WTC11 (cell line): ENCODE measurements around the gene CXCL17. TPM values are rescaled to one million over a fixed set of nuclear protein-coding genes. Genes with fewer than 3 reads are reported as not detected.
"Not testable (repeated sequence)": the region's sequence is repeated elsewhere in the genome, so short reads cannot be mapped to it uniquely, and the experiment has no call there.

Experiments
- ATAC-seq: fragments of 200-7000 bp; cut with Tn5 transposase; 2 replicates; pipeline ENCODE4 v1.10.0; 2021; ENCODE audit warnings: mild to moderate bottlenecking, moderate library complexity
- CTCF ChIA-PET: fragments of 300-600 bp; sonication (Branson Sonifier 250); formaldehyde crosslinking; loops from one replicate; lab custom pipeline; 2021; ENCODE audit warnings: antibody characterized with exemption; lab: Charles Lee
- POLR2A ChIA-PET: fragments of 350-600 bp; sonication (Branson Sonifier 250); formaldehyde crosslinking; loops from one replicate; lab custom pipeline; 2021; ENCODE audit warnings: antibody characterized with exemption; lab: Charles Lee
- DNase-seq: peaks from one replicate; pipeline ENCODE4 v3.0.0; 2021; ENCODE audit warnings: low spot score
- H3K27ac Mint-ChIP-seq: 2 replicates; pipeline ENCODE4 v1.8.0; 2021; ENCODE audit warnings: mixed read lengths
- H3K27me3 Mint-ChIP-seq: 2 replicates; pipeline ENCODE4 v1.8.0; 2021; ENCODE audit warnings: low read depth, mild to moderate bottlenecking, moderate library complexity, mixed read lengths
- H3K36me3 Mint-ChIP-seq: 2 replicates; pipeline ENCODE4 v1.8.0; 2021; ENCODE audit warnings: mixed read lengths
- H3K4me1 Mint-ChIP-seq: 2 replicates; pipeline ENCODE4 v1.8.0; 2022; ENCODE audit warnings: mixed read lengths
- H3K4me3 Mint-ChIP-seq: 2 replicates; pipeline ENCODE4 v1.8.0; 2021; ENCODE audit warnings: mild to moderate bottlenecking, moderate library complexity, mixed read lengths
- H3K9me3 Mint-ChIP-seq: 2 replicates; pipeline ENCODE4 v1.8.0; 2021; ENCODE audit warnings: mixed read lengths
- CREM ChIP-seq: sonication (generic); formaldehyde crosslinking; IDR thresholded peaks from 2 replicates; pipeline ENCODE4 v1.8.1; 2022; ENCODE audit warnings: mild to moderate bottlenecking, missing genetic modification reagents, moderate library complexity
- GABPB1 ChIP-seq: sonication (generic); formaldehyde crosslinking; IDR thresholded peaks from 2 replicates; pipeline ENCODE4 v1.8.1; 2023; ENCODE audit warnings: mild to moderate bottlenecking, missing genetic modification reagents
- KAT7 ChIP-seq: sonication (generic); formaldehyde crosslinking; IDR thresholded peaks from 2 replicates; pipeline ENCODE4 v1.8.1; 2023; ENCODE audit warnings: missing genetic modification reagents, mild to moderate bottlenecking, borderline replicate concordance
- MYBL2 ChIP-seq: sonication (generic); formaldehyde crosslinking; IDR thresholded peaks from 2 replicates; pipeline ENCODE4 v1.8.1; 2023; ENCODE audit warnings: mild to moderate bottlenecking, moderate library complexity, missing genetic modification reagents
- NR1H2 ChIP-seq: sonication (generic); formaldehyde crosslinking; IDR thresholded peaks from 2 replicates; pipeline ENCODE4 v1.9.0; 2021; ENCODE audit warnings: mild to moderate bottlenecking, moderate library complexity, missing genetic modification reagents
- OVOL2 ChIP-seq: fragments of 250-450 bp; sonication (Bioruptor Pico); IDR thresholded peaks from 2 replicates; pipeline ENCODE4 v1.9.0; 2021; ENCODE audit warnings: mild to moderate bottlenecking, borderline replicate concordance
- RORB ChIP-seq: fragments of 250-450 bp; sonication (Bioruptor Pico); IDR thresholded peaks from 2 replicates; pipeline ENCODE4 v1.9.0; 2021; ENCODE audit warnings: mild to moderate bottlenecking
- SOX15 ChIP-seq: fragments of 250-450 bp; sonication (Bioruptor Pico); IDR thresholded peaks from 2 replicates; pipeline ENCODE4 v1.9.0; 2021; ENCODE audit warnings: mild to moderate bottlenecking
- ZBTB21 ChIP-seq: sonication (generic); formaldehyde crosslinking; IDR thresholded peaks from 2 replicates; pipeline ENCODE4 v1.8.1; 2023; ENCODE audit warnings: mild to moderate bottlenecking, missing genetic modification reagents, borderline replicate concordance
- ZNF232 ChIP-seq: sonication (generic); formaldehyde crosslinking; IDR thresholded peaks from 2 replicates; pipeline ENCODE4 v1.8.0; 2022; ENCODE audit warnings: mild to moderate bottlenecking, missing genetic modification reagents
- ZNF396 ChIP-seq: fragments of 250-450 bp; sonication (Bioruptor Pico); IDR thresholded peaks from 2 replicates; pipeline ENCODE4 v1.8.0; 2021; ENCODE audit warnings: mild to moderate bottlenecking, moderate library complexity, borderline replicate concordance
- ZNF416 ChIP-seq: fragments of 250-450 bp; sonication (Bioruptor Pico); IDR thresholded peaks from 2 replicates; pipeline ENCODE4 v1.9.0; 2021; ENCODE audit warnings: mild to moderate bottlenecking, inconsistent platforms
- total RNA-seq: library from RNA; stranded (reverse); gene quantifications from 3 replicates; pipeline ENCODE4 v1.2.3, GENCODE V29; 2021
- TF ChIP-seq, protein P1 (sequence below): sonication (generic); formaldehyde crosslinking; IDR thresholded peaks from 2 replicates; pipeline ENCODE4 v1.8.1; 2023; ENCODE audit warnings: mild to moderate bottlenecking, missing genetic modification reagents, borderline replicate concordance
- TF ChIP-seq, protein P2 (sequence below): sonication (generic); formaldehyde crosslinking; IDR thresholded peaks from 2 replicates; pipeline ENCODE4 v1.8.1; 2023; ENCODE audit warnings: mild to moderate bottlenecking, moderate library complexity, missing genetic modification reagents
- TF ChIP-seq, protein P3 (sequence below): fragments of 200-600 bp; IDR thresholded peaks from 2 replicates; pipeline ENCODE4 v1.8.0; 2022; ENCODE audit warnings: antibody characterized with exemption
- TF ChIP-seq, protein P4 (sequence below): sonication (generic); formaldehyde crosslinking; IDR thresholded peaks from 2 replicates; pipeline ENCODE4 v1.8.0; 2022; ENCODE audit warnings: mild to moderate bottlenecking, missing genetic modification reagents
- TF ChIP-seq, protein P5 (sequence below): sonication (generic); formaldehyde crosslinking; IDR thresholded peaks from 2 replicates; pipeline ENCODE4 v1.8.0; 2023; ENCODE audit warnings: missing genetic modification reagents, mild to moderate bottlenecking, borderline replicate concordance

The CXCL17 gene
- total RNA-seq, 1 experiment from 2014 or later = not detected

DNA sequence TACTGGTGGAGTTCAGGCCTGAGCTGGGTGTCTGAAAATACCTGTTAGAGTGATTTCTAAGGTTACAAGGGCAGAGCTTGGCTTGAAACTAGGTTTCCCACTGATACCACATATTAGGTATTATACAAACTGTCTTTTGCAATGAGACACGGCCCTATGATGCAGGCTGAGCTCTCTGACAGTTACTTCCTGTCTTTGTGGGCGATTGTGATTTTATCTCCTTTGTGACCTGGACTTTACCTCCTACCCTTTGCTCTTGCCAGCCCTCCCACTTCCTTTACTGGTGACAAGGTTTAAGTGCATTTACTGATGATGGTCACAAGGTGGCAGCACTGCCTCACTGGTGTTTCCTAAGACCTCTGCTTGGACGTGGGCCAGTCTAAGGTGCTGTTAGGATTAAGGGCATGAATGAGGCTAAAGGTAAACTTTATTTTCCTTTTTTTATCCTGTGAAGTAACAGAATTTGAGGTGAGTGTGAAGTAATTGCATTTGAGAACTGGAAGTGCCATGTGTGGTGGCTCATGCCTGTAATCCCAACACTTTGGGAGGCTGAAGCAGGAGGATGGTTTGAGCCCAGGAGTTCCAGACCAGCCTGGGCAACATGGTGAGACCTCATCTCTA, 7.7 kb upstream of the CXCL17 start:
- CTCF ChIA-PET = interaction anchor here (0.6 to 8.8 kb wide), 21 partner anchors 9 to 146 kb away, joined by 3 to 93 read pairs (median 5); partner anchors contain the start of gene CEACAM1
- H3K4me3 Mint-ChIP-seq = no peak overlapping the region
- H3K27ac Mint-ChIP-seq = no peak overlapping the region
- TF ChIP-seq, protein P1, sequence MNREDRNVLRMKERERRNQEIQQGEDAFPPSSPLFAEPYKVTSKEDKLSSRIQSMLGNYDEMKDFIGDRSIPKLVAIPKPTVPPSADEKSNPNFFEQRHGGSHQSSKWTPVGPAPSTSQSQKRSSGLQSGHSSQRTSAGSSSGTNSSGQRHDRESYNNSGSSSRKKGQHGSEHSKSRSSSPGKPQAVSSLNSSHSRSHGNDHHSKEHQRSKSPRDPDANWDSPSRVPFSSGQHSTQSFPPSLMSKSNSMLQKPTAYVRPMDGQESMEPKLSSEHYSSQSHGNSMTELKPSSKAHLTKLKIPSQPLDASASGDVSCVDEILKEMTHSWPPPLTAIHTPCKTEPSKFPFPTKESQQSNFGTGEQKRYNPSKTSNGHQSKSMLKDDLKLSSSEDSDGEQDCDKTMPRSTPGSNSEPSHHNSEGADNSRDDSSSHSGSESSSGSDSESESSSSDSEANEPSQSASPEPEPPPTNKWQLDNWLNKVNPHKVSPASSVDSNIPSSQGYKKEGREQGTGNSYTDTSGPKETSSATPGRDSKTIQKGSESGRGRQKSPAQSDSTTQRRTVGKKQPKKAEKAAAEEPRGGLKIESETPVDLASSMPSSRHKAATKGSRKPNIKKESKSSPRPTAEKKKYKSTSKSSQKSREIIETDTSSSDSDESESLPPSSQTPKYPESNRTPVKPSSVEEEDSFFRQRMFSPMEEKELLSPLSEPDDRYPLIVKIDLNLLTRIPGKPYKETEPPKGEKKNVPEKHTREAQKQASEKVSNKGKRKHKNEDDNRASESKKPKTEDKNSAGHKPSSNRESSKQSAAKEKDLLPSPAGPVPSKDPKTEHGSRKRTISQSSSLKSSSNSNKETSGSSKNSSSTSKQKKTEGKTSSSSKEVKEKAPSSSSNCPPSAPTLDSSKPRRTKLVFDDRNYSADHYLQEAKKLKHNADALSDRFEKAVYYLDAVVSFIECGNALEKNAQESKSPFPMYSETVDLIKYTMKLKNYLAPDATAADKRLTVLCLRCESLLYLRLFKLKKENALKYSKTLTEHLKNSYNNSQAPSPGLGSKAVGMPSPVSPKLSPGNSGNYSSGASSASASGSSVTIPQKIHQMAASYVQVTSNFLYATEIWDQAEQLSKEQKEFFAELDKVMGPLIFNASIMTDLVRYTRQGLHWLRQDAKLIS (CRISPR knock-in tag) = no peak
- TF ChIP-seq, protein P2, sequence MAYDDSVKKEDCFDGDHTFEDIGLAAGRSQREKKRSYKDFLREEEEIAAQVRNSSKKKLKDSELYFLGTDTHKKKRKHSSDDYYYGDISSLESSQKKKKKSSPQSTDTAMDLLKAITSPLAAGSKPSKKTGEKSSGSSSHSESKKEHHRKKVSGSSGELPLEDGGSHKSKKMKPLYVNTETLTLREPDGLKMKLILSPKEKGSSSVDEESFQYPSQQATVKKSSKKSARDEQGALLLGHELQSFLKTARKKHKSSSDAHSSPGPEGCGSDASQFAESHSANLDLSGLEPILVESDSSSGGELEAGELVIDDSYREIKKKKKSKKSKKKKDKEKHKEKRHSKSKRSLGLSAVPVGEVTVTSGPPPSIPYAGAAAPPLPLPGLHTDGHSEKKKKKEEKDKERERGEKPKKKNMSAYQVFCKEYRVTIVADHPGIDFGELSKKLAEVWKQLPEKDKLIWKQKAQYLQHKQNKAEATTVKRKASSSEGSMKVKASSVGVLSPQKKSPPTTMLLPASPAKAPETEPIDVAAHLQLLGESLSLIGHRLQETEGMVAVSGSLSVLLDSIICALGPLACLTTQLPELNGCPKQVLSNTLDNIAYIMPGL (CRISPR knock-in tag) = no peak
- no peak for TF ChIP-seq ZBTB21 (CRISPR knock-in tag)
- no peak for TF ChIP-seq KAT7
- no peak for TF ChIP-seq NR1H2 (CRISPR knock-in tag)
- TF ChIP-seq, protein P3, sequence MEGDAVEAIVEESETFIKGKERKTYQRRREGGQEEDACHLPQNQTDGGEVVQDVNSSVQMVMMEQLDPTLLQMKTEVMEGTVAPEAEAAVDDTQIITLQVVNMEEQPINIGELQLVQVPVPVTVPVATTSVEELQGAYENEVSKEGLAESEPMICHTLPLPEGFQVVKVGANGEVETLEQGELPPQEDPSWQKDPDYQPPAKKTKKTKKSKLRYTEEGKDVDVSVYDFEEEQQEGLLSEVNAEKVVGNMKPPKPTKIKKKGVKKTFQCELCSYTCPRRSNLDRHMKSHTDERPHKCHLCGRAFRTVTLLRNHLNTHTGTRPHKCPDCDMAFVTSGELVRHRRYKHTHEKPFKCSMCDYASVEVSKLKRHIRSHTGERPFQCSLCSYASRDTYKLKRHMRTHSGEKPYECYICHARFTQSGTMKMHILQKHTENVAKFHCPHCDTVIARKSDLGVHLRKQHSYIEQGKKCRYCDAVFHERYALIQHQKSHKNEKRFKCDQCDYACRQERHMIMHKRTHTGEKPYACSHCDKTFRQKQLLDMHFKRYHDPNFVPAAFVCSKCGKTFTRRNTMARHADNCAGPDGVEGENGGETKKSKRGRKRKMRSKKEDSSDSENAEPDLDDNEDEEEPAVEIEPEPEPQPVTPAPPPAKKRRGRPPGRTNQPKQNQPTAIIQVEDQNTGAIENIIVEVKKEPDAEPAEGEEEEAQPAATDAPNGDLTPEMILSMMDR = peak; percentile 82
- TF ChIP-seq RORB = no peak
- 0 out of 2 replicates have a peak, but pooled peaks have one; percentile 56 for TF ChIP-seq GABPB1 (CRISPR knock-in tag)
- TF ChIP-seq, protein P4, sequence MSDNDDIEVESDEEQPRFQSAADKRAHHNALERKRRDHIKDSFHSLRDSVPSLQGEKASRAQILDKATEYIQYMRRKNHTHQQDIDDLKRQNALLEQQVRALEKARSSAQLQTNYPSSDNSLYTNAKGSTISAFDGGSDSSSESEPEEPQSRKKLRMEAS (CRISPR knock-in tag) = no peak
- no peak for TF ChIP-seq CREM (CRISPR knock-in tag)
- no peak for TF ChIP-seq OVOL2 (CRISPR knock-in tag)
- TF ChIP-seq ZNF232 = no peak
- TF ChIP-seq ZNF396 (CRISPR knock-in tag) = no peak
- POLR2A ChIA-PET = no interaction called here
- peak; percentile 68 for DNase-seq
- peaks cover 19% of the 10 kb centered on the region for H3K4me1 Mint-ChIP-seq
- no peaks in the 10 kb centered on the region; the same call in 1 of the 2 replicates for H3K27me3 Mint-ChIP-seq
- peak; percentile 94 for ATAC-seq
- H3K36me3 Mint-ChIP-seq = no peaks in the 10 kb centered on the region
- no peaks in the 10 kb centered on the region for H3K9me3 Mint-ChIP-seq

DNA sequence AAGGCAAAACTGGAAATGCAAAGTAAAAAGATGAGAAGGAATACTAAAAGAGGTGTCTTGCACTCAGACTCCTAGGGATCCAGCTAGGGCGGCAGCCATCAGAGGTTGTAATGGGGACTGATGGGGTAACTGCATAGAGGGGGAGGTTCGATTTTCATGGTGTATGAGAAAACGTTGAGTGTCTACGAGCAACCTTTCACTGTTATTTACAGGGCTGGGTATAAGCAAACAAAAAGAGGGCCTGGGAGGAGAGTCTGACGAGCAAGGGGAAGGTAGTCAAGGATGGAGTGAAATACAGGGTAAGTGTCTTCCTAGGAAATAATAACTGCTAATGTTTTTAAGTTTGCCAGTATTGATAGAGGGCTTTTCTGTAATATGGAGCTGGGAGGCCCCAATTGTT, 5.6 kb upstream of the CXCL17 start:
- H3K4me1 Mint-ChIP-seq = peaks cover 21% of the 10 kb centered on the region
- not testable (repeated sequence) for H3K27ac Mint-ChIP-seq, H3K36me3 Mint-ChIP-seq, DNase-seq, H3K4me3 Mint-ChIP-seq, H3K9me3 Mint-ChIP-seq, ATAC-seq, H3K27me3 Mint-ChIP-seq
- POLR2A ChIA-PET = interaction anchor here (1.0 kb wide), 1 partner anchor 32 kb away, joined by 3 read pairs; no protein-coding TSS in a partner anchor
- CTCF ChIA-PET = interaction anchor here (1.0 to 2.8 kb wide), 4 partner anchors 8 to 114 kb away, joined by 7 to 44 read pairs (median 10); no protein-coding TSS in a partner anchor

DNA sequence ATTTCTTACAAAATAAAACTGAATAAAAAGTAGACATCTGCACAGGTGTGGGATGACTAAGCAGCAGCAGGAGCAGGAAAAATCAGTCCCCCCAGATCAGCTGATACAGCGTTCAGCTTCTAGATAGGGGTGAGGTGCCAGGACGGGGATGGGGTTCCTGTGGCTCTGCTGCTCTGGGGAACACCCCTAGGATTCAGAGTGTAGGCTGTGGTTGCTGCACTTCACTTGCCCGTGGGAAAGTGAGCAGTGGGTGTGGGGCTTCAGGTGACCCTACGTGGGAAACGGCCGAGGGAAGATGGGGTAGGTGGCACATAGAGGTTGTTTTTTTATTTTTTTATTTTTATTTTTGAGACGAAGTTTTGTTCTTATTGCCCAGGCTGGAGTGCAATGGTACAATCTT, 3.2 kb upstream of the CXCL17 start:
- TF ChIP-seq ZNF416 (CRISPR knock-in tag) (no peak), MYBL2 (no peak), NR1H2 (CRISPR knock-in tag) (no peak), SOX15 (CRISPR knock-in tag) (no peak)
- TF ChIP-seq, protein P2 (CRISPR knock-in tag) = no peak
- TF ChIP-seq, protein P5, sequence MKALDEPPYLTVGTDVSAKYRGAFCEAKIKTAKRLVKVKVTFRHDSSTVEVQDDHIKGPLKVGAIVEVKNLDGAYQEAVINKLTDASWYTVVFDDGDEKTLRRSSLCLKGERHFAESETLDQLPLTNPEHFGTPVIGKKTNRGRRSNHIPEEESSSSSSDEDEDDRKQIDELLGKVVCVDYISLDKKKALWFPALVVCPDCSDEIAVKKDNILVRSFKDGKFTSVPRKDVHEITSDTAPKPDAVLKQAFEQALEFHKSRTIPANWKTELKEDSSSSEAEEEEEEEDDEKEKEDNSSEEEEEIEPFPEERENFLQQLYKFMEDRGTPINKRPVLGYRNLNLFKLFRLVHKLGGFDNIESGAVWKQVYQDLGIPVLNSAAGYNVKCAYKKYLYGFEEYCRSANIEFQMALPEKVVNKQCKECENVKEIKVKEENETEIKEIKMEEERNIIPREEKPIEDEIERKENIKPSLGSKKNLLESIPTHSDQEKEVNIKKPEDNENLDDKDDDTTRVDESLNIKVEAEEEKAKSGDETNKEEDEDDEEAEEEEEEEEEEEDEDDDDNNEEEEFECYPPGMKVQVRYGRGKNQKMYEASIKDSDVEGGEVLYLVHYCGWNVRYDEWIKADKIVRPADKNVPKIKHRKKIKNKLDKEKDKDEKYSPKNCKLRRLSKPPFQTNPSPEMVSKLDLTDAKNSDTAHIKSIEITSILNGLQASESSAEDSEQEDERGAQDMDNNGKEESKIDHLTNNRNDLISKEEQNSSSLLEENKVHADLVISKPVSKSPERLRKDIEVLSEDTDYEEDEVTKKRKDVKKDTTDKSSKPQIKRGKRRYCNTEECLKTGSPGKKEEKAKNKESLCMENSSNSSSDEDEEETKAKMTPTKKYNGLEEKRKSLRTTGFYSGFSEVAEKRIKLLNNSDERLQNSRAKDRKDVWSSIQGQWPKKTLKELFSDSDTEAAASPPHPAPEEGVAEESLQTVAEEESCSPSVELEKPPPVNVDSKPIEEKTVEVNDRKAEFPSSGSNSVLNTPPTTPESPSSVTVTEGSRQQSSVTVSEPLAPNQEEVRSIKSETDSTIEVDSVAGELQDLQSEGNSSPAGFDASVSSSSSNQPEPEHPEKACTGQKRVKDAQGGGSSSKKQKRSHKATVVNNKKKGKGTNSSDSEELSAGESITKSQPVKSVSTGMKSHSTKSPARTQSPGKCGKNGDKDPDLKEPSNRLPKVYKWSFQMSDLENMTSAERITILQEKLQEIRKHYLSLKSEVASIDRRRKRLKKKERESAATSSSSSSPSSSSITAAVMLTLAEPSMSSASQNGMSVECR = no peak
- ATAC-seq (no peak), DNase-seq (no peak)
- Mint-ChIP-seq H3K27ac (no peak overlapping the region), H3K9me3 (no peaks in the 10 kb centered on the region), H3K36me3 (no peaks in the 10 kb centered on the region), H3K27me3 (peaks cover 20% of the 10 kb centered on the region), H3K4me3 (no peak overlapping the region), H3K4me1 (peaks cover 19% of the 10 kb centered on the region)
- ChIA-PET CTCF (interaction anchor here (0.6 to 2.1 kb wide), 5 partner anchors 7 to 150 kb away, joined by 3 to 9 read pairs (median 3); partner anchors contain the start of gene CEACAM1), POLR2A (no interaction called here)
